Measurements from ENCODE around the gene NAV2. TPM values are rescaled to one million over a fixed set of nuclear protein-coding genes. Genes with fewer than 3 reads are reported as not detected.
"Not testable (repeated sequence)": the region's sequence is repeated elsewhere in the genome, so short reads cannot be mapped to it uniquely, and the experiment has no call there.

NAV2 gene
- total and polyA plus RNA-seq, 2 donors (not counting 1 experiment from before 2014, with no cell fraction given): 8.1 to 14.0 TPM

GRCh38 chr11:19958204-19958603, 245.6 kb downstream of the NAV2 start:
- Histone ChIP-seq H3K79me2 (ENCODE audit: control insufficient read depth, insufficient read depth, low read length) (peaks cover 31% of the 10 kb centered on the region), H3K27me3 (ENCODE audit: control insufficient read depth, insufficient read depth, low read length) (no peaks in the 10 kb centered on the region), H4K20me1 (ENCODE audit: control insufficient read depth, extremely low read depth, insufficient read depth, low read length) (peaks cover 3% of the 10 kb centered on the region), H3K9ac (ENCODE audit: insufficient read depth, low read length) (no peak overlapping the region), H3K9me3 (ENCODE audit: control insufficient read depth, insufficient read depth, low read depth, low read length) (no peaks in the 10 kb centered on the region), H3K36me3 (ENCODE audit: control insufficient read depth, insufficient read depth, low read length) (peaks cover 4% of the 10 kb centered on the region), H3K4me2 (ENCODE audit: extremely low read depth, insufficient read depth, low read length) (no peak overlapping the region), H2AFZ (ENCODE audit: low read length) (no peak overlapping the region), H3K4me3 (replicated peaks in 1 of 4; ENCODE audit: control extremely low read depth in 1 of 4, insufficient read depth in 1 of 4, low read depth in 3 of 4, low read length in 4 of 4) (no peak overlapping the region), H3K27ac (ENCODE audit: insufficient read depth, low read length) (no peak overlapping the region), H3K4me1 (ENCODE audit: control insufficient read depth, extremely low read depth, insufficient read depth, low read length) (peaks cover 18% of the 10 kb centered on the region)
- TF ChIP-seq, protein P1, sequence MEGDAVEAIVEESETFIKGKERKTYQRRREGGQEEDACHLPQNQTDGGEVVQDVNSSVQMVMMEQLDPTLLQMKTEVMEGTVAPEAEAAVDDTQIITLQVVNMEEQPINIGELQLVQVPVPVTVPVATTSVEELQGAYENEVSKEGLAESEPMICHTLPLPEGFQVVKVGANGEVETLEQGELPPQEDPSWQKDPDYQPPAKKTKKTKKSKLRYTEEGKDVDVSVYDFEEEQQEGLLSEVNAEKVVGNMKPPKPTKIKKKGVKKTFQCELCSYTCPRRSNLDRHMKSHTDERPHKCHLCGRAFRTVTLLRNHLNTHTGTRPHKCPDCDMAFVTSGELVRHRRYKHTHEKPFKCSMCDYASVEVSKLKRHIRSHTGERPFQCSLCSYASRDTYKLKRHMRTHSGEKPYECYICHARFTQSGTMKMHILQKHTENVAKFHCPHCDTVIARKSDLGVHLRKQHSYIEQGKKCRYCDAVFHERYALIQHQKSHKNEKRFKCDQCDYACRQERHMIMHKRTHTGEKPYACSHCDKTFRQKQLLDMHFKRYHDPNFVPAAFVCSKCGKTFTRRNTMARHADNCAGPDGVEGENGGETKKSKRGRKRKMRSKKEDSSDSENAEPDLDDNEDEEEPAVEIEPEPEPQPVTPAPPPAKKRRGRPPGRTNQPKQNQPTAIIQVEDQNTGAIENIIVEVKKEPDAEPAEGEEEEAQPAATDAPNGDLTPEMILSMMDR (conservative IDR thresholded peaks at IDR 0.05 in 1 of 2, IDR thresholded peaks at IDR 0.05 in 1 of 2; ENCODE audit: low read depth in 1 of 2, low read length in 2 of 2): no peak
- TF ChIP-seq EZH2 (IDR thresholded peaks at IDR 0.05; ENCODE audit: low read length, missing control alignments): no peak
- DNase-seq (ENCODE audit: low read depth in 2 of 2): no peak

DNA sequence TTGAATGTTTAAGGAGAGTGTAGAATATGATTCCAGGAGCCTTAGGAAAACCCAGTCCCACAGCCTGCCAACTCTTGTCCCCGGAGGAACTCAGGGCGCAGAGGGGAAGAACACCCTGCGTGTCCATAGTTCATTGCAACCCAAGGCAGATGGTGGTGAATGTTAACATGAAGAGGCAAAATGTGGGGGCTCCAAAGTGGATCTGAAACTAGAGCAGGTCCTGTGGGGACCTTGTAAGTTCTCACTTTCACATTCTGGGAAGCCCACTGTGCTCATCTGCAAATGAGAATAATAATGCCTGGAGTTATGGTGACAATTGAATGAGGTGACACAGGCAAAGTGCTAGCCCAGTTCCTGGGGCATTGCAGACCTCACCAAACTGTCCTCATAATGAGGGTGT, 246.6 kb downstream of the NAV2 start:
- TF ChIP-seq, protein P1 (conservative IDR thresholded peaks at IDR 0.05 in 1 of 2, IDR thresholded peaks at IDR 0.05 in 1 of 2; ENCODE audit: low read depth in 1 of 2, low read length in 2 of 2): no peak
- no peak for TF ChIP-seq EZH2 (IDR thresholded peaks at IDR 0.05; ENCODE audit: low read length, missing control alignments)
- DNase-seq (ENCODE audit: low read depth in 2 of 2): no peak
- no peak overlapping the region for H2AFZ ChIP-seq (ENCODE audit: low read length)
- H3K9ac ChIP-seq (ENCODE audit: insufficient read depth, low read length): no peak overlapping the region
- H3K4me1 ChIP-seq (ENCODE audit: control insufficient read depth, extremely low read depth, insufficient read depth, low read length): peaks cover 8% of the 10 kb centered on the region
- H3K27me3 ChIP-seq (ENCODE audit: control insufficient read depth, insufficient read depth, low read length): no peaks in the 10 kb centered on the region
- no peak overlapping the region for H3K4me2 ChIP-seq (ENCODE audit: extremely low read depth, insufficient read depth, low read length)
- H3K27ac ChIP-seq (ENCODE audit: insufficient read depth, low read length): no peak overlapping the region
- H3K9me3 ChIP-seq (ENCODE audit: control insufficient read depth, insufficient read depth, low read depth, low read length): no peaks in the 10 kb centered on the region
- peaks cover 4% of the 10 kb centered on the region for H3K36me3 ChIP-seq (ENCODE audit: control insufficient read depth, insufficient read depth, low read length)
- H3K4me3 ChIP-seq (replicated peaks in 1 of 4; ENCODE audit: control extremely low read depth in 1 of 4, insufficient read depth in 1 of 4, low read depth in 3 of 4, low read length in 4 of 4): no peak overlapping the region
- peaks cover 3% of the 10 kb centered on the region for H4K20me1 ChIP-seq (ENCODE audit: control insufficient read depth, extremely low read depth, insufficient read depth, low read length)
- peaks cover 29% of the 10 kb centered on the region for H3K79me2 ChIP-seq (ENCODE audit: control insufficient read depth, insufficient read depth, low read length)

GRCh38 chr11:19959648-19960059, 247.0 kb downstream of the NAV2 start:
- Histone ChIP-seq H3K4me1 (ENCODE audit: control insufficient read depth, extremely low read depth, insufficient read depth, low read length) (peaks cover 7% of the 10 kb centered on the region), H4K20me1 (ENCODE audit: control insufficient read depth, extremely low read depth, insufficient read depth, low read length) (peaks cover 3% of the 10 kb centered on the region), H3K27me3 (ENCODE audit: control insufficient read depth, insufficient read depth, low read length) (no peaks in the 10 kb centered on the region), H3K9me3 (ENCODE audit: control insufficient read depth, insufficient read depth, low read depth, low read length) (no peaks in the 10 kb centered on the region), H2AFZ (ENCODE audit: low read length) (no peak overlapping the region), H3K79me2 (ENCODE audit: control insufficient read depth, insufficient read depth, low read length) (peaks cover 26% of the 10 kb centered on the region), H3K27ac (ENCODE audit: insufficient read depth, low read length) (no peak overlapping the region), H3K9ac (ENCODE audit: insufficient read depth, low read length) (no peak overlapping the region), H3K4me2 (ENCODE audit: extremely low read depth, insufficient read depth, low read length) (no peak overlapping the region), H3K4me3 (replicated peaks in 1 of 4; ENCODE audit: control extremely low read depth in 1 of 4, insufficient read depth in 1 of 4, low read depth in 3 of 4, low read length in 4 of 4) (no peak overlapping the region), H3K36me3 (ENCODE audit: control insufficient read depth, insufficient read depth, low read length) (peaks cover 4% of the 10 kb centered on the region)
- TF ChIP-seq, protein P1 (conservative IDR thresholded peaks at IDR 0.05 in 1 of 2, IDR thresholded peaks at IDR 0.05 in 1 of 2; ENCODE audit: low read depth in 1 of 2, low read length in 2 of 2): no peak
- peak in 1 of 2 donors; percentile 58 for DNase-seq (ENCODE audit: low read depth in 2 of 2)

DNA sequence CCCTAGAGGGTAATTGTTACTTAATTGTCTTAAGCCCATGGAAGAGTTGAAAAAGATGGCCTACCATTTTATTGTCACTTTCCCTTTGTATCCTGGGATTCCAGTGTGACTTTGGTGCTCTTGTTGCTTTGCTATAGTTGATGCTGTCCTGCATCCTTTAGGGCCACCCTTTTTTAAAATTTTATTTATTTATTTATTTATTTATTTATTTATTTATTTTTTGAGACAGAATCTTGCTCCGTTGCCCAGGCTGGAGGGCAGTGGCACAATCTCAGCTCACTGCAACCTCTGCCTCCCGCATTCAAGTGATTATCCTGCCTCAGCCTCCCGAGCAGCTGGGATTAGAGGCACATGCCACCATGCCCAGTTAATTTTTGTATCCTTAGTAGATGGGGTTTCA, 247.8 kb downstream of the NAV2 start:
- H3K4me1 ChIP-seq (ENCODE audit: control insufficient read depth, extremely low read depth, insufficient read depth, low read length); H4K20me1 ChIP-seq (ENCODE audit: control insufficient read depth, extremely low read depth, insufficient read depth, low read length); H3K4me3 ChIP-seq (replicated peaks in 1 of 4; ENCODE audit: control extremely low read depth in 1 of 4, insufficient read depth in 1 of 4, low read depth in 3 of 4, low read length in 4 of 4); H3K9ac ChIP-seq (ENCODE audit: insufficient read depth, low read length); H3K9me3 ChIP-seq (ENCODE audit: control insufficient read depth, insufficient read depth, low read depth, low read length); DNase-seq (ENCODE audit: low read depth in 2 of 2); H3K36me3 ChIP-seq (ENCODE audit: control insufficient read depth, insufficient read depth, low read length); H3K27ac ChIP-seq (ENCODE audit: insufficient read depth, low read length); H2AFZ ChIP-seq (ENCODE audit: low read length); H3K27me3 ChIP-seq (ENCODE audit: control insufficient read depth, insufficient read depth, low read length); H3K4me2 ChIP-seq (ENCODE audit: extremely low read depth, insufficient read depth, low read length): not testable (repeated sequence)
- H3K79me2 ChIP-seq (ENCODE audit: control insufficient read depth, insufficient read depth, low read length): peaks cover 21% of the 10 kb centered on the region
